Amygdala (tissue), 56 donors: Measurements from ENCODE around the gene OGFR.
A peak's percentile ranks its signal among the peaks of the same experiment; 100 is the strongest.

Source experiments
- DNase-seq, 56 donors: peaks; one replicate each; lab custom pipeline; 2025; lab: John Stamatoyannopoulos, UW

The OGFR gene

GRCh38 chr20:62812181-62812906 lies 7.7 kb downstream of the OGFR start:
- no peak for DNase-seq

- no peak for DNase-seq
Observed at GRCh38 chr20:62812907-62813200, 8.2 kb downstream of the OGFR start.

GRCh38 chr20:62813588-62813987 lies 9.0 kb downstream of the OGFR start:
- DNase-seq, result no peak

DNA sequence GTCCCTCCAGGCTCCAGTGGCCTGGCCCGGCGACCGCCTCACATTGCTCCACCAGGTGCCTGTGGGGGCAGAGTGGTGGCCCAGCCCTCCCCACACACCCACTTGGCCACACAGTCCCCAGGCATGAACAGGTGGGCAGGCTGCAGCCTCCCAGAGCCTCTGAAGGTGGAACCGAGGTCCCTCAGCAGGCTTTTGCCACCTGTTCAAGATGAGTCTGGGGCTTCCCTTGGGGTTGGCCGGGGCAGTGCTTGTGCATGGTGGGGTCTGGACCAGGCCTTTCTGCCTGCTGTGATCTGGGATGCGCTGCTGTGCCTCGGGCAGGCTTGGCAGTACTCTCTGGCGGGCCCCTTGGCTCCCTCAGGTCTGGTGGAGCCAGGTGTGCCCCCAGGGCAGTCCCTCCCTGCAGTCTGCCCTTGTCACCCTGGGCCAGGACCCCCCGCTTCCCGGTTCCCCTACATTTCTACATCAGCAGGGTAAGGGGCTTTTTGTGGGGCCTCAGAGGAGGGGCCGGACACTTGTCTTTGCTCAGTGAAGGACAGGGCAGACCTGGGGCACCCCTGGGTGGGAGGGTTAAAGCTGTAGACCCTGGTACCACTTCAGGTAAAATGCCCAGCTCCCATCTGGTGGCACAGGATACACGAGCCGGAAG lies 9.5 kb downstream of the OGFR start:
- no peak for DNase-seq

GRCh38 chr20:62814709-62815065 lies 10.1 kb downstream of the OGFR start:
- DNase-seq, result no peak

- DNase-seq, result no peak
Observed at GRCh38 chr20:62815066-62815991, 10.7 kb downstream of the OGFR start.

- DNase-seq, result peak in 4 of 56 donors; percentile 16 to 44 (median 28)
Observed at GRCh38 chr20:62816031-62816883, 11.6 kb downstream of the OGFR start.

DNA sequence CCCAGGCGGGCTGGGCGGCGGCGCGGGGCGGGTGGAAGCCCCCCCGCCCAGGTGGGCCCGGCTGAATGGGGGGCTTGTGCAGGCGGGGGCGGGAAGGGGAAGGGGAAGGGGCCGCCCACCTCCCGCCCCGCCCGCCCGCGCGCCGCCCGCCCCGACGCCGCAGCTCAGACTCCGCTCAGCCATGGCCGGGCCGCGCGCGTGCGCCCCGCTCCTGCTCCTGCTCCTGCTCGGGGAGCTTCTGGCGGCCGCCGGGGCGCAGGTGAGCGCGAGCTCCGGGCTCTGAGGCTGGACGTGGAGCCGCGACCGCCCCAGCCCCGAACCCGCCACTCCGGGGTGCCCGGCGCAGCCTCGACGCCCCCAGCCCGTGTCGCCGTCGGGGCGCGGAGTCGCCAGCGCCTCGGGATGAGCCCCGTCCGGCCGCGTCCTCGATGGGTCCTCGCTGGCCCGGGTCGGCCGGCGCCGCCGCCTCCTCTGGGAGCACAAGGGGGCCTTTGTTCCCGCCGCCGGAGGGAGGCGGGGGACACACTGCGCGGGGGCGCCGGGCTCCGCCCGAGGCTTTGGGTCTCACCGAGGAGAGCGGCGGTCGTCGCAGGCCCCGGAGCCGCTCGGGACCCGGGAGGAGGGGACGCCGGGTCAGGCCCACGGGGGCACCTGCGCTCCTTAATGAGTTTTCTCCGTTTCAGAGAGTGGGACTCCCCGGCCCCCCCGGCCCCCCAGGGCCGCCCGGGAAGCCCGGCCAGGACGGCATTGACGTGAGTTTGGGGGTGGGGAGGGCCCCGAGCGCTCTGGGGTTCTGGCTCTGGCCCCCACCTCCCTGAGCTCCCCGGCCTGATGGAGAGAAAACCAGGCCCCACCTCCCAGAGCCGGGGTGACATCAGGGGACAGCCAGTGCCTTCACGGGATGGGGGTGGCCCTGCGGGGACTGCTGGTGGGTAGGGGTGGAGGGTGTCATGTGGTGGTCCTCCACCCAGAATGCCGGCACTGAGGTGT lies 12.5 kb downstream of the OGFR start, which contains the start of gene COL9A3:
Gene COL9A3 (plus strand): TSS at position 167 of the 990 bp plus-strand sequence. CDS start 15 bp downstream, at position 182.
- peak in 38 of 56 donors; percentile 24 to 82 (median 53) for DNase-seq

GRCh38 chr20:62817975-62818591 lies 13.4 kb downstream of the OGFR start:
- no peak for DNase-seq

DNA sequence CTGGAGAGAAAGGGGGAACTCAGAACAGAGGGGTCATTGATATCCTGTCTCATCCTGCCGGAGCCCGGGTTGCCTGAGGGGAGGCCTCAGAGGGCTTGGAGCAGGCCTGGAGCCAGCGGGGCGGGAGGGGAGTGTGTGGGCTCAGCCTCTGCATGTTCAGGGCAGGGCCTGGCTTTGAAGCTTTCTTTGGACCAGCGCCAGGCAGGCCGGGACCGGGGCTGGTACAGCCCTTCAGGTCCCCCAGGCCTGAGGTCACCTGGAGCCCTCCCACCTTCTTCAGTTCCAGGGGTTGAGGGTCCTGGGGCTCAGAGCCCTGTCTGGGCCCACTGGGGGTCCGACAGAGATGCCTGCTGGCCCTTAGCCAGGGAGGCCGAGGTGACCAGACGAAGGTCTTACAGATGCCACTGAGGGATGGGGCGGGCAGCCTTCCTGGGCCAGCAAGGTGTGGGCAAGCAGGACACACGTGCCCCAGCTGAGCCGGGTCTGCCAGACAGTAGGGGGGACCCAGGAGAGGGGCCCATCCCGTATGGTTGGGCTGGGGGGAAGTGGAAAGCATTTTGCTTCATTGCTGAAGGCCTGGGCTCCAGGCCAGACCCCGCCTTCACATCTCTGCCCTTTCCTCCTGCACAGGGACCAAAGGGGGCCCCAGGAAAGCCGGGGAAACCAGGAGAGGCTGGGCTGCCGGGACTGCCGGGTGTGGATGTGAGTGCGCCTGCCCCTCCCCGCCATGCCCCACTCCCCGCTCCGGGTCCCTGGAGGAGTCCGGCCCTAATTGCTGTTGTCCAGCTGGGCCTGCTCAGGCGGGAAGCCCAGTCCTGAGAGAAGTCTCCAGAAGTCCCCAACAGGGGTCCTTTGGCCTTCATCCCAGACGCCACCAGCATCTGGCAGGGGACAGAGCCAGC lies 14.2 kb downstream of the OGFR start:
- DNase-seq, result peak in 44 of 56 donors; percentile 35 to 89 (median 61)

DNA sequence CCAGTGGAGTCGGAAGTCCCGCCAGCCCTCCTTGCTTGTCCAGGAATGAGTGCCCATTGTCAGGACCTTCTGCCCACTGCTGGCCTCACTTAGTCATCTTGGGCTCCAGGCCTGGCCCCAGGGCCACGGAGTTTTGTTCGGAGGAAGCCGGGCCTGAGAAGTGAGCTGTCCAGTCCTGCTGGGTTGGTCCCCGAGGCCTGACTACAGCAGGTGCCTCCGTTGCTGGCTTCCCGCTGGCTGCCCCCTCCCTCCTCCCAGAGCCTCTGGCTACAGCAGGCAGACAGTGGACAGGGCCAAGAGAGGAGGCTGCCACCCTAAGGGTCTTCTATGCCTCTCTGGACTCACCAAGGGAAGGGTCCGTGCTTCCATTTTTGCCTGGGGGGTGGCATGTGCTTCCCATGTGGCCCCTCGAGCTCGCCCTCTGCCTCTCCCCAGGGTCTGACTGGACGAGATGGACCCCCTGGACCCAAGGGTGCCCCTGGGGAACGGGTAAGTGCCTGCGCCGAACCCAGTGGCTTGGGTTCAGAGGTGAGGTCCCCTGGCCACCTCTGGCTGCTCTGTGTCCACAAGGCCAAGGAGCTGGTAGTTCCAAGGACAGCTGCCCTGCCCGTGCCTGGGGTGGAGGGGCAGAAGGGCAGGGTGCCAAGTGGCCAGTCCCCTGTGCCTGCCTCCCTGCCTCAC lies 15.0 kb downstream of the OGFR start:
- peak in 8 of 56 donors; percentile 45 to 77 (median 64) for DNase-seq

GRCh38 chr20:62820208-62820961 lies 15.8 kb downstream of the OGFR start:
- DNase-seq, result peak in 12 of 56 donors; percentile 3 to 54 (median 35)

- DNase-seq, result no peak
Observed at GRCh38 chr20:62820962-62821725, 16.5 kb downstream of the OGFR start.

DNA sequence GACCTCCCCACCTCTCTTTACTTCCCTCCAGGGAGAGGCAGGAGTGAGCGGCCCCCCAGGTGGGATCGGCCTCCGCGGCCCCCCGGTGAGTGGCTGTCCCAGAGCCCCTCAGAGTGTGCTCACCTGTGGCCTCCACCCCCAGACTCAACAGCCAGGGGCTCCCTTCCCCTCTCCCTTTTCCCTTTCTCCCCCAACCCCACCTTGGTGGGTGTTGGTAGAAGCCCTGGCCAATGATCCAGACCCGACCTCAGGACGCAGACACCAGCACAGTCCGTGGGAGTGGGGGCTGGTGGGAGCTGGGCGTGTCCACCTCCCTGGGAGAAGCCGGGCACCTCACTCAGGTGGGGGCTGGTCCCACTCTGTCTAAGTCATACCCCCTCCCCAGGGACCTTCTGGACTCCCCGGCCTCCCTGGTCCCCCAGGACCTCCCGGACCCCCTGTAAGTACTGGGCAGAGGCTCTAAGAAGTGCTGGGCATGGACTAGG lies 17.1 kb downstream of the OGFR start:
- no peak for DNase-seq

DNA sequence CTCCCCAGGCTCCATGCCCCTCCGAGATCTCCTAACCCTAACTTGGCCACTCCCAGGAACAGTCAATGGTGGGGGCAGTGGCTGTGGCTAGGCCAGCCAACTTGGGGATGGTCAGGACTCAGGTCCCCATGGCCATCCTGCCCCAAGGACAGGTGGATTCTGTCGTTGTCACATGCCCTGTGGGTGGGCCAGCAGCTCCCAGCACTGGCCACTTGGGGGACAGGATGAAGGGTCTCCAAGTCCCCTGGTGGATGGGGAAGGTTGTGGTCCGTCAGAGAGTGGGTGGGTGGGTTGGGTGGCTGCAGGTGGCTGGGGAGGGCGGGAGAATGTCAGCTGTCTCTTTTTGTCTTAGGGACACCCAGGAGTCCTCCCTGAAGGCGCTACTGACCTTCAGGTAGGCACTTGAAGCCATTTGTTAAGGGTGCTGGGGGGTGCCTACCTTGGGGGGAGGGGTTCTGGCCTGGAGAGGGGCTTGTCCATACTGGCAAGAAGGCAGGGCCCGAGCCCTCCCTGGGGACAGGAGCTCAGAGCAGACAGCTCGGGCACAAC lies 17.7 kb downstream of the OGFR start:
- no peak for DNase-seq
